Pons (tissue), 1 donor: ENCODE results near the gene GLIS1.

ENCODE experiments used
- DNase-seq: peaks from one replicate; pipeline ENCODE4 v3.0.0-alpha.2; 2016; ENCODE audit warnings: low spot score

Gene GLIS1

GRCh38 chr1:53678938-53679825 lies 59.8 kb downstream of the GLIS1 start:
- no peak for DNase-seq

DNA sequence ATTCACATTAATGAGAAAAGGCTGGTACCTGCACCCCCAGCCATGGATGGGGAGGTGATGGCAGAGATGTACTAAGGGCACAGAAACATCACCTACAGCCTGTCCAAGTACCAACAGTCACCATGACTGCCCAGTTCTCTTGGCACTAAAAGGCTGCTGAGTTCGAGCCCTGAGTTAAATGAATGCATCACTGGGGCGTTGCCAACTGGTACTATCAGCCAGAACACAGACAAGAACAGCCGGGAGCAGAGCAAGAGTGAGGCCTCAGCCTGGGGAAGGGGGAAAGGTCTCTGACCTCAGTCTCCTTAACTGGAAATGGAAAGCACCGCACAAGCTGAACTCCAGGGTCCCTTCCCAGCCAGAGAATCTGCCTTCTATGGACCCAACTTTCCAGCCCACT lies 60.5 kb downstream of the GLIS1 start:
- no peak for DNase-seq

DNA sequence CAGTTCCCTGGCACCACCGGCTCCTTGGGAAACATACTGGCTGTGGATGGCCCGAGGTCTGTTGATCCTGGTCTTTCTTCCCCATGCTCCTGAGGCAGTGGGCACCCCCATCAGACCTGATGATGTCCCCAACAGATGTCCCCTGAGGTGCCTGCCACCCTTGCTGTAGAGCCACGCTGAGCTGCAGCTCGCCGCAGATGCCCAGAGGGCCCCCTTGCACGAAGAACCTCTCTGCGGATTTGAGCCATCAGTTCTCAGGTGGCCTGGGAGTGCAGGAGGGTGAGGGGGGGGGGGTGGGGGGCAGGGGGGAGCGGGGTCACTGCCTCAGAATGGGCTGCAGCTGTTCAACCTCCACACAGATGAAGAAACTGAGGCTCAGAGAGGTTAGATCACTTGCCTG lies 60.9 kb downstream of the GLIS1 start:
- no peak for DNase-seq

GRCh38 chr1:53677486-53677885 lies 61.5 kb downstream of the GLIS1 start:
- DNase-seq: no peak

GRCh38 chr1:53672785-53673184 lies 66.2 kb downstream of the GLIS1 start:
- no peak for DNase-seq

DNA sequence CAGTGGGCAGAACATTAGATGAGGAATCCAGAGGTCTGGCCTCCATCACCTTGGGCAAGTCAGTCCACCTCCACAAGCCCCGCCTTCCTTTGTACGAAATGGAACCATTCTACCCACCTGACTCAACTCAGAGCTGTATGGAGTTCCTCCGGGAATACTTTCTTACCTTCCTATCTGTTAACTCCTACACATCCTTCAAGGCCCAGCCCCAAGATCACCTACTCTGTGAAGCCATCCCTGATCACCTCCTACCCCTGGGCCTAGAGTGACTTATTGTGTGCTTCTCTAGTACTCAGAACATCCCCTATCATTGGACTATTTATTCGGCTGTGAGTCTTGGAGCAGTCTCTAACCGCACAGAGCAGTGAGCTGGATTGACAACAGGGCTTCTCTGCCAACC lies 66.7 kb downstream of the GLIS1 start:
- DNase-seq: no peak

GRCh38 chr1:53669621-53670191 lies 69.3 kb downstream of the GLIS1 start:
- no peak for DNase-seq

DNA sequence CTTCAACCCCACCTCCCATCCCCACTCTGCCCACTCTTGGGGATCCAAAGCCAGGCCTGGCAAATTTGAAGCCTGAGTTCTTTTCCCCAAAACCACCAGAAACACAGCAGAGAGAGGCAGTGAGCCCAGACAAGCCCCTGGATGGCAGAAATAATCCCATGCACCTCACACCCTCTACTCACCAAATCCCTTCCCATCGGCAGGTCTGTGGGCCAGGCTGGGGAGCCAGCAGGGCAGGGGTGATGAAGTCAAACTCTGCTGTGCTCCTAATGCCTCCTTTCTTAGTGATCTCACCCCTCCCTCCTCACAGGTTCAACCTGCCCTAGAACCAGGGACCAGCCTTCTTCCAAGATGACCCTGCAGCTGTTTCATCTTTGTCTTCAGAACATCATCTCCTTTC lies 72.4 kb downstream of the GLIS1 start:
- DNase-seq: no peak

- DNase-seq: no peak
These were observed 73.0 kb downstream of the GLIS1 start for GRCh38 chr1:53665996-53666395.

DNA sequence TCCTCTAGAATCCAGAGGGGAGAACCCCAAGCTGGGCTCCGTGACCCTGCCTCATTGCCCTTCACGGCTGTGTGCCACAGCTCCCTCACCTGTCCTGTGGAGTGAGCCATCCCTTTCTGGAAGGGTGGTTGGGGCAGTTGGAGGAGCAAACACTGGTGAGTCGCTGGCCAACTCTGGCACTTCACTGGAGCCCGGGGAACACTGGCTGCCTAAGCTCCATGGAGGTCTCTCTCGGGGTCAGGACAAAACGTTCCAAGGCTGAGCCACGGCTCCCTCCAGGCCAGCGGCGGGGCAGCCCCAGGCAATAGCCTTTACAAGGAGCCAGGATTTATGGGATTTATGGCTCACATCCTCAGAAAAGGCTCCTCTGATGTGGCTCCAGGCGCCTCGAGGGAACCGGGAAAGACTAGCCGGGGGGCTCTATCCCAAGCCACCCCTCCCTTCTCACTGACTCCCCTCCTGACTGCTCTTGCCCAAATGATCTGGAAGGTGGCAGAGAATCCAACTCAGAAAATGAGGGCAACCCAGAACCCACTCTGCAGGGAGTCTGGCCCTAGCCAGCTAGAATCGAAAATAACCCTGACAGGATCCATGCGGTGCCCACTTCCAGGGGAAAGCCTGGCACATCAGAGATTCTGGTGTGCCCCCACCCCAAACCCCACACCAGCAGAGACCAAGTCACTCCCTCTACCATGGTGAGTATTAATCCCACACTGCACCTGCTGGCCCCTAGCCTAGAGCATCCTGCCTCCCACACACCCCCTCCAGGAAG lies 75.2 kb downstream of the GLIS1 start:
- no peak for DNase-seq

- no peak for DNase-seq
These were observed 76.0 kb downstream of the GLIS1 start for GRCh38 chr1:53662951-53663350.

DNA sequence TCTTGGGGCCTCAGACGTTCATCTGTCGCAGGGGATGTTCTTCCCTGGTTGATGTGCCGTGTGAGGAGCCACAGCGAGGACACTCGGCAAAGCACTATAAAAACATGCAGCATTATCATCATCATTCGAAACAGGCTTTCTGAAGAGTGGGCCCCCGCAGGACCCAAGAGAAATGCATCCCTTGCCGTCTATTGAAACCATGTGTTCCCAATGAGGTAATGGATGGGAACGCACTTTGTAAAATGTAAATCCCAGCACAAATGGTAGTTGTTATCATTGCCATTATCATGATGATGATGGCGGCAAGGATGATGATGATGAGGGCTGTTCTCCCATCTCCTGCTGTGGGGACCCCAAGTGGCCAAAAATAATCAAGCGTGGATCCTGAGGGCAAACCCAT lies 76.8 kb downstream of the GLIS1 start:
- DNase-seq: no peak

DNA sequence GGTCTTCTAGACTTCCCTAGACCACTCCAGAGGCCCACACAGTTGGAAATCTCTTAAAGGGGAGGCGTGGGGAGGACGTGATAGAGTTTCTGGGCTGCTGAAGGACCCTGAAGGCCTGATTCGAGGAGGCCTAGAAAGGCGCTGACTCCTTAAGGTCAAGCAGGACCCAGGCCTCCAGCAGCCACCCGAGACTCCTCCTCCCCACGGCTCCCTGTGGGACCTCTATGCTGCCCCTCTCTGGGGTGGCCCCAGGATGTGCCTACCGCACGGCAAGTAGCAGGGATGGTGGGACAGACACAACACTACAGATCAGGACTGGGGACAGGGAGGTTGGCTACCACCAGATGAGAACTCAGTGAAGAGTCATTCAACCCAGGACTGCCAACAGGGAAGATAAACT lies 77.5 kb downstream of the GLIS1 start:
- DNase-seq: no peak

GRCh38 chr1:53660666-53661065 lies 78.3 kb downstream of the GLIS1 start:
- no peak for DNase-seq

GRCh38 chr1:53659436-53659835 lies 79.5 kb downstream of the GLIS1 start:
- DNase-seq: no peak

- no peak for DNase-seq
These were observed 80.3 kb downstream of the GLIS1 start for GRCh38 chr1:53658489-53659230.

DNA sequence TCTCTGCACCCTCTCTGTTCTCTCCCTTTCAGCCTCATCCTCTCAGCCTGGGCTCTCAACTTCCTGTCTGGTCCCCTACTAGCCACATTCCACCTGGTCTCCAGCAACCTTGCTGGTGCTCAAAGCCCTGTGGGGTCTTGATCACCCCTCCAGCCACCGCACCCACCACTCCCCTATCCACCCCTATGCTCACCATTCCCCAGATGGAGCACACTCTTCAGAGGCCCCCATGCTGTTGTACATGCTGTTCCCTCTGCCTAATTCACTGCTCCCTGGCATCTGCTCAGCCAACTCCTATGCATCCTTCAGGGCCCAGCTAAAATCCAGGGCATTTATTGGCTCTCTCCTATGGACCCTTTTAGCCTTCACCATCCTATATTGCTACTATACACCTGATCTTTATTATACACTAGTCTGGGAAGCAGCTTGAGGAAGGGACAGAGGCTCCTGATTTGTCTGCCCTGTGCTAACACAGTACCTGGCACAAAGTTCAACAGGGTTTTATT lies 81.0 kb downstream of the GLIS1 start:
- no peak for DNase-seq

- no peak for DNase-seq
These were observed 81.5 kb downstream of the GLIS1 start for GRCh38 chr1:53657531-53657805.

DNA sequence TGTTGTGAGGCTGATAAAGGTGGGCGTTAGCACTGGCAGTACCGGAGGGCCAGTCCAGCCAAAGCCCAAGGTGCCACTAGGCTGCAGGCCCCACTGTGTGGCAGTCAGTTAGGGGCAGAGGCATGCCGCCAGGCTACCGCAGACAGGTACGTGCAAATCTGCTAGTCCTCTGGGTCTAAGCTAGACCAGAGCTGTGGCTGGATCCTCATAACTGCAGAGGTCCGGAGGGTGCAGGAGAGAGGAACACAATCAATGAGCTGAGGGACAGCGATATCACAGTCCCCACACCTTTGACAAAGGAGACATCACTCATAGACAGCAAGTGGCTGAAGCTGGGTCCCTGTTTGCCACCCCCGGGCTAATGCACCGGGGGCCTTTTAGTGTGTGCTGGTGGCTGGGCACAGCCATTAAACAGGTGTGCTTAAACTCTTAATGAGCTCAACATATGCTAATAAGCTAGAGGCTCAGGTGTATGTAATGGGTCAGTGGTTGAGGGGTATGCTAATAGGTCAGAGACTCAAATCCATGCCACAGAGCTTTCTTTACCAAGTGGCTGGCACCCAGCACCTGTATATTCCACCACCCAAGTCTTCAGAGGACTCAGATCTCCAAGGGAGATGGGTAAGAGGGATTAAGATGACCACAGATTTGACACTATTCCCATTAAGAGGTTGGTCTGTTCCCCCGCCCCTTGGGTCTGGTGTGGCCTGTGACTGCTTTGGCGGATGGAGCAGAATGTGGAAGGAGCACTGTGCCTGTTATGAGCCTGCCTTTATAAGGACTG lies 82.0 kb downstream of the GLIS1 start:
- DNase-seq: no peak

GRCh38 chr1:53655931-53656746 lies 82.8 kb downstream of the GLIS1 start:
- DNase-seq: no peak
